Heart left ventricle (tissue), 16 donors: ENCODE measurements around the gene TTC38. TPM values are rescaled to one million over a fixed set of nuclear protein-coding genes. Genes with fewer than 3 reads are reported as not detected.

Experiments used
- ATAC-seq, 4 donors: fragments of 200-7000 bp; cut with Tn5 transposase; one replicate each; pipeline ENCODE4 v1.9.1; 2020 to 2022; ENCODE audit warnings: moderate library complexity in 4 of 4, mild to moderate bottlenecking in 3 of 4, moderate number of reproducible peaks in 1 of 4
- DNase-seq, 5 donors: peaks; one replicate each; pipeline ENCODE4 v3.0.0-alpha.2; 2020
- H3K27ac ChIP-seq, 12 donors: fragments of 200-600 bp; sonication (generic) in 4 of 12; one replicate each; pipeline versions ENCODE4 v1.5.0 to v1.8.0; 2016 to 2022; ENCODE audit warnings: mild to moderate bottlenecking in 2 of 12
- H3K27me3 ChIP-seq, 9 donors: fragments of 200-600 bp; sonication (generic) in 2 of 9; one replicate each; pipeline versions ENCODE4 v1.5.1 to v1.8.0; 2016 to 2022; ENCODE audit warnings: mild to moderate bottlenecking in 3 of 9
- H3K36me3 ChIP-seq, 9 donors: fragments of 200-600 bp; sonication (generic) in 2 of 9; one replicate each; pipeline versions ENCODE4 v1.5.0 to v1.8.0; 2018 to 2022; ENCODE audit warnings: mild to moderate bottlenecking in 2 of 9
- H3K4me1 ChIP-seq, 12 donors: fragments of 200-600 bp; sonication (generic) in 4 of 12; one replicate each; pipeline versions ENCODE4 v1.5.0 to v1.8.0; 2016 to 2022; ENCODE audit warnings: mild to moderate bottlenecking in 3 of 12
- H3K4me3 ChIP-seq, 12 donors: fragments of 200-600 bp; sonication (generic) in 4 of 12; one replicate each; pipeline versions ENCODE4 v1.5.0 to v1.8.0; 2017 to 2022; ENCODE audit warnings: mild to moderate bottlenecking in 9 of 12, moderate library complexity in 4 of 12
- H3K9me3 ChIP-seq, 12 donors: fragments of 200-600 bp; sonication (generic) in 4 of 12; one replicate each; pipeline versions ENCODE4 v1.5.0 to v1.8.0; 2016 to 2022; ENCODE audit warnings: mild to moderate bottlenecking in 1 of 12
- POLR2A ChIP-seq, 2 donors: fragments of 450-650 bp; IDR thresholded peaks; one replicate each; pipeline ENCODE4 v1.6.1; 2017; ENCODE audit warnings: antibody characterized with exemption in 2 of 2, mild to moderate bottlenecking in 2 of 2, moderate library complexity in 2 of 2
- WGBS, 4 donors: extraction: QIAGEN DNeasy Blood & Tissue Kit in 2 of 4; methylation state at CpG; one replicate each; pipeline versions ENCODE4 v1.1.5 to v1.1.7; 2013 to 2018; 5-methylcytosine and 5-hydroxymethylcytosine counted together
- intact Hi-C, 10 donors: fragments of 100-400 bp; cut with DNase I; formaldehyde crosslinking; loops; one replicate each; pipeline versions ENCODE4 v1.11.1 to v1.14.2; 2022
- polyA plus RNA-seq, 2 donors: library from polyadenylated mRNA; stranded (reverse); fragments of 200-250 nt; gene quantifications; one replicate each; pipeline ENCODE4 v1.2.3, GENCODE V29; 2013
- total RNA-seq, 9 donors: library from RNA; depleted of rRNA in 2 of 9; stranded (reverse); fragments of >200 nt in 2 of 9; fragmentation: NEBNext Ultra II Directional in 3 of 9; extraction: Animal tissue kit (Norgen Biotek cat#: 25700) in 3 of 9; gene quantifications; one replicate each; pipeline versions ENCODE4 v1.1.0 to v1.2.4, GENCODE V29; 2016 to 2023
- TF ChIP-seq, protein P1 (sequence below), 12 donors: fragments of 200-600 bp; sonication (generic) in 4 of 12; IDR thresholded peaks; one replicate each; pipeline versions ENCODE4 v1.5.0 to v1.8.0; 2018 to 2022; ENCODE audit warnings: antibody characterized with exemption in 12 of 12, mild to moderate bottlenecking in 5 of 12
- donor health status: ischemic (EF 13 %, LVEDD 7.1; RV severe dilation, severe dysfunction).
- donor health status: healthy with polysubstance abuse.
- donor health status: DM: no; HTN: yes; CAD: no.
- donor health status: DM: no; HTN: no; CAD: no.
- donor health status: ischemic (EF 25% LVEDD 6.9; RV normal size, moderate dysfunction).
- donor health status: ischemic (EF 25% LVEDD 5.7; RV mildly dilated, moderate dysfunction).
- donor health status: healthy.
- donor health status: DM: yes; HTN: yes; CAD: no.
- donor health status: ischemic (EF 35%, LVEDD 5.7; RV mildly dilated, moderate dysfunction).
- donor health status: nonischemic (EF 11% LVEDD 7.7; RV severe dilation, severe dysfunction).
- donor health status: DM: yes; HTN: yes; CAD: no.
- donor health status: PGD.
- donor health status: ischemic (EF 29% LVEDD 5.4; RV normal size, mild dysfunction).
- donor health status: nonischemic (EF 23%, LVEDD 6.1; RV moderate dilation, normal function).

The TTC38 gene
- total and polyA plus RNA-seq, 11 donors, result 15.5 to 72.4 (median 25.3) TPM

DNA sequence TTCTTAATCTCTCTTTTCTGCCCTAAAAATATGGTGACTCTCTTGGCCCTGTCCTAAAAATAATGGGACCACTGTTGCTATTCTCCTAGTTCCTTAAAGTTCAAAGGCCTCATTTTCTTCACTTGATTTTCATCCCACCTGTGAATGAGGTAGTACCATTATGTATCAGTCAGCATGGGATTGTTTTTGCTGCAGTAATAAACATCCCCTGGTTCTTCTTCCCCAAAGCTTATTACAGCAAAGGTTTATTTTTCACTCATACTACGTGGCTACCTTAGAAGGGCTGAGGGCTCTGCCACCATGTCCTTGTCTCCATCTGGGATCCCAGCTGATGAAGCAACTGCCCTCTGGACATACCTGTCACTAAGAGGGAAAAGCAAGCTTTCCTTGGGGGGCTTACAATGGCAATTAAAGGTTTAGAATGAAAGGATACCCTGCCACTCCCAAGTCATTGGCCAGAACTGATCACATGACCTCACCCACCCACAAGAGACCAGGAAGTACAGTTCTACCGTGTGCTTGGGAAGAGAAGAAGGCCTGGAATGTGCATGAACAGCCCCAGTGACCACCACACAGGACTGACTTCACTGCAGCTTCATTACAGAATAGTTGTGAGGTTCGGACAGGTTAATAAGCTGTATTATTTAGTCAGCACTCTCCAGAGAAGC is 7.8 kb downstream of the TTC38 start:
- DNase-seq, result no peak
- H3K27me3 ChIP-seq, result no peaks in the 10 kb centered on the region
- no peaks in the 10 kb centered on the region for H3K9me3 ChIP-seq
- ATAC-seq, result no peak
- H3K27ac ChIP-seq, result no peak overlapping the region
- H3K4me3 ChIP-seq, result no peak overlapping the region
- intact Hi-C loops, result no loop called here
- peaks cover 0 to 24% (median 8%) of the 10 kb centered on the region in 12 donors for H3K4me1 ChIP-seq
- peaks cover 0 to 98% (median 83%) of the 10 kb centered on the region in 9 donors for H3K36me3 ChIP-seq
- no peak for TF ChIP-seq POLR2A (IDR thresholded peaks at IDR 0.05)
- TF ChIP-seq, protein P1, sequence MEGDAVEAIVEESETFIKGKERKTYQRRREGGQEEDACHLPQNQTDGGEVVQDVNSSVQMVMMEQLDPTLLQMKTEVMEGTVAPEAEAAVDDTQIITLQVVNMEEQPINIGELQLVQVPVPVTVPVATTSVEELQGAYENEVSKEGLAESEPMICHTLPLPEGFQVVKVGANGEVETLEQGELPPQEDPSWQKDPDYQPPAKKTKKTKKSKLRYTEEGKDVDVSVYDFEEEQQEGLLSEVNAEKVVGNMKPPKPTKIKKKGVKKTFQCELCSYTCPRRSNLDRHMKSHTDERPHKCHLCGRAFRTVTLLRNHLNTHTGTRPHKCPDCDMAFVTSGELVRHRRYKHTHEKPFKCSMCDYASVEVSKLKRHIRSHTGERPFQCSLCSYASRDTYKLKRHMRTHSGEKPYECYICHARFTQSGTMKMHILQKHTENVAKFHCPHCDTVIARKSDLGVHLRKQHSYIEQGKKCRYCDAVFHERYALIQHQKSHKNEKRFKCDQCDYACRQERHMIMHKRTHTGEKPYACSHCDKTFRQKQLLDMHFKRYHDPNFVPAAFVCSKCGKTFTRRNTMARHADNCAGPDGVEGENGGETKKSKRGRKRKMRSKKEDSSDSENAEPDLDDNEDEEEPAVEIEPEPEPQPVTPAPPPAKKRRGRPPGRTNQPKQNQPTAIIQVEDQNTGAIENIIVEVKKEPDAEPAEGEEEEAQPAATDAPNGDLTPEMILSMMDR (IDR thresholded peaks at IDR 0.05), result no peak
- 71 to 81% (median 72%) methylated on average over 3 of the region's 3 CpGs for WGBS, 4 donors

DNA sequence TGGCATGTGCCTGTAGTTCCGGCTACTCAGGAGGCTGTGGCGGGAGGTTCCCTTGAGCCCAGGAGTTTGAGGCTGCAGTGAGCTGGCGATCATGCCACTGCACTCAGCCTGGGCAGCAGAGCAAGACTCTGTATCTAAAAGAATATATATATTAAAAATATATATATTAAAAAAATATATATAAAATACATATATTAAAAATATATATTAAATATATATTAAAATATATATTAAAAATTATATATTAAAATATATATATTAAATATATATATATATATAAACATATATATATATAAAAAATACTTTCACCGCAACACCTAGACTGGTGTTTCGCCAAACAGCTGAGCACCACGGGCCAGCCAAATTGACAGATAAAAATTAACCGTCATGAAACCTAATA is 8.8 kb downstream of the TTC38 start:
- Histone ChIP-seq H3K4me3 (no peak overlapping the region), H3K27ac (no peak overlapping the region), H3K4me1 (peaks cover 0 to 31% (median 10%) of the 10 kb centered on the region in 12 donors), H3K36me3 (peaks cover 0 to 100% (median 93%) of the 10 kb centered on the region in 9 donors), H3K27me3 (no peaks in the 10 kb centered on the region), H3K9me3 (no peaks in the 10 kb centered on the region)
- WGBS, 4 donors, result 82 to 91% (median 84%) methylated on average over 7 of the region's 7 CpGs
- DNase-seq, result no peak
- intact Hi-C loops, result no loop called here
- no peak for ATAC-seq
- TF ChIP-seq, protein P1 (IDR thresholded peaks at IDR 0.05), result no peak
- TF ChIP-seq POLR2A (IDR thresholded peaks at IDR 0.05), result no peak

DNA sequence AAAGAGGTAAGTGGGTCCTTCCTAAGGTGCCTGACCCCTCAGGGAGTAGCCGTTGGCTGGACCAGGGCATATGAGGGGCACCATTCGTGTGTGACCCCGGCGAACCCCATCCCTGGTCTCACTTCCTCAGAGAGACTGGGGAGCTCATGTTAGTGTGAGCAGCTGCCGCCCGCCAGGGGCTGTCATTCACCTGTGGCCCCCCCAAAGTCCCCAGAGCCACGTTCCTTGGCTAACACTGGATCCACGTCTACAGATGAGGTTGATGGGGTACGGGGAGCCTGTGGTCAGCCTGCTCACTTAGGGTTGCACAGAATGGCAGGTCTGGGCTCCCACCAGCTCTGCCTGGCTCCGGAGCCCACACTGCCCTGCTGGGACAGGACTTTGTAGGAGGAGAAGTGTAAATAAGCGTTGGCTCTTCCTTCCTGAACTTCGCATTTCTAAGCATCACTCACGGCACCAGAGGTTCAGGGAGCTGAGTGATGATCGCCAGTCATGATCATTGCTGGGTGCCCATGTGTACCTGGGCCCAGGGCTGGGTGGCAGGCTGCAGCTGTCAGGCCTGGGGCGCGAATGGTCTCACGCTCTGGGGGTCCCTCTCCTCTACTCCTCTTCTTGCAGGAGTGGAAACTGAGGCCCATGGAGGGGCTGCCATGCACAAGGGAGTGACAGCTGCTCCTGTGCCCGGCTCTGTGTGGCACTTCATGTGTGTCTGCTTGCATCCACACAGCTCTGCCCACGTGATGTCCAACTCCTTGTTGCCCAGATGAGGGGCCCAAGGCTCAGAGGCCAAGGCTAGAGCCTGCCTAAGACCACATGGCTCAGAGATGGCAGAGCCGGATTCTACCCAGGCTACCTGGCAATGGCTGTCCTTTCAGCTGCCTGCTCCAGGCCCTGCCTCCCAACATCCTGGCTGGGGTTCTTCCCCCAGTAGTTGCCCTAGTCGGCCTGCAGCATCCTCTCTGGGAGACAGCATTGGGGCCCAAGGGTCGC is 11.1 kb downstream of the TTC38 start:
- Histone ChIP-seq H3K27me3 (no peaks in the 10 kb centered on the region), H3K27ac (peak overlapping the region in 1 of 12 donors; percentile 70), H3K36me3 (peaks cover 4 to 99% (median 93%) of the 10 kb centered on the region in 9 donors), H3K4me3 (no peak overlapping the region), H3K4me1 (peaks cover 0 to 23% (median 10%) of the 10 kb centered on the region in 12 donors), H3K9me3 (no peaks in the 10 kb centered on the region)
- ATAC-seq (no peak), DNase-seq (no peak)
- intact Hi-C loops, result no loop called here
- no peak for TF ChIP-seq POLR2A (IDR thresholded peaks at IDR 0.05)
- TF ChIP-seq, protein P1 (IDR thresholded peaks at IDR 0.05), result no peak
- 82 to 96% (median 92%) methylated on average over 10 to 22 of the region's 22 CpGs for WGBS, 4 donors
